GM12878 (cell line): ENCODE measurements around the gene TARBP1. TPM values are rescaled to one million over a fixed set of nuclear protein-coding genes. Genes with fewer than 3 reads are reported as not detected.

Source experiments
- BACH1 ChIP-seq: fragments of 450-650 bp; IDR thresholded peaks from 2 replicates; pipeline ENCODE4 v1.6.1; 2017; ENCODE audit warnings: mild to moderate bottlenecking, borderline replicate concordance
- CBX3 ChIP-seq: fragments of 200-600 bp; sonication (generic); IDR thresholded peaks from 2 replicates; pipeline ENCODE4 v1.6.1; 2016; ENCODE audit warnings: low read depth, borderline replicate concordance
- FOS ChIP-seq: IDR thresholded peaks from 3 replicates; pipeline ENCODE4 v1.6.1; 2011; ENCODE audit warnings: borderline replicate concordance; ENCODE audit not compliant: insufficient read length; ENCODE audit errors: extremely low read depth
- HDGF ChIP-seq: fragments of 450-650 bp; IDR thresholded peaks from 2 replicates; pipeline ENCODE4 v1.6.1; 2016; ENCODE audit warnings: antibody characterized with exemption
- IKZF2 ChIP-seq, 2 experiments: fragments of 450-650 bp; IDR thresholded peaks; 2 replicates each; pipeline ENCODE4 v1.6.1; 2017; ENCODE audit warnings: mild to moderate bottlenecking in 2 of 2, moderate library complexity in 2 of 2
- IRF4 ChIP-seq: IDR thresholded peaks from 2 replicates; pipeline ENCODE4 v1.6.1; 2011; ENCODE audit warnings: low read depth, low read length
- JUND ChIP-seq: IDR thresholded peaks from 2 replicates; pipeline ENCODE4 v1.6.1; 2012; ENCODE audit warnings: low read depth, mild to moderate bottlenecking, low read length, improper control_type of control experiment, moderate library complexity
- NFYB ChIP-seq: IDR thresholded peaks from 2 replicates; pipeline ENCODE4 v1.6.1; 2011; ENCODE audit warnings: low read depth, mild to moderate bottlenecking, low read length, improper control_type of control experiment, moderate library complexity; ENCODE audit not compliant: insufficient read depth
- RBBP5 ChIP-seq: fragments of 200-600 bp; sonication (generic); conservative IDR thresholded peaks from 2 replicates; pipeline ENCODE4 v1.6.1; 2016
- RCOR1 ChIP-seq: conservative IDR thresholded peaks from 2 replicates; pipeline ENCODE4 v1.6.1; 2012; ENCODE audit warnings: low read depth, low read length, improper control_type of control experiment
- RELA ChIP-seq: fragments of 450-650 bp; IDR thresholded peaks from 2 replicates; pipeline ENCODE4 v1.8.0; 2014; ENCODE audit warnings: borderline replicate concordance; ENCODE audit not compliant: partially characterized antibody
- SMAD1 ChIP-seq: fragments of 450-650 bp; IDR thresholded peaks from 2 replicates; pipeline ENCODE4 v1.6.1; 2018; ENCODE audit warnings: mild to moderate bottlenecking, low read depth; ENCODE audit not compliant: partially characterized antibody
- SP1 ChIP-seq: IDR thresholded peaks from one replicate; pipeline ENCODE4 v1.6.1; 2011; ENCODE audit warnings: low read depth, low read length
- SREBF1 ChIP-seq: IDR thresholded peaks from 2 replicates; pipeline ENCODE4 v1.6.1; 2012; ENCODE audit warnings: mild to moderate bottlenecking, low read length
- SUZ12 ChIP-seq: fragments of 200-600 bp; sonication (generic); IDR thresholded peaks from one replicate; pipeline ENCODE4 v1.6.1; 2018; ENCODE audit warnings: antibody characterized with exemption, mild to moderate bottlenecking; ENCODE audit not compliant: unreplicated experiment
- TBL1XR1 ChIP-seq: IDR thresholded peaks from 2 replicates; pipeline ENCODE4 v1.6.1; 2012; ENCODE audit warnings: low read depth, low read length, improper control_type of control experiment
- TCF12 ChIP-seq: IDR thresholded peaks from 2 replicates; pipeline ENCODE4 v1.6.1; 2011; ENCODE audit warnings: low read depth, mild to moderate bottlenecking, low read length
- TCF3 ChIP-seq: IDR thresholded peaks from 2 replicates; pipeline ENCODE4 v1.6.1; 2012; ENCODE audit warnings: low read depth, mild to moderate bottlenecking, low read length, borderline replicate concordance; ENCODE audit not compliant: insufficient read depth
- WRNIP1 ChIP-seq: IDR thresholded peaks from 2 replicates; pipeline ENCODE4 v1.6.1; 2011; ENCODE audit warnings: low read depth, low read length, improper control_type of control experiment, borderline replicate concordance
- YY1 ChIP-seq: IDR thresholded peaks from 2 replicates; pipeline ENCODE4 v1.6.1; 2011; ENCODE audit warnings: low read depth, mild to moderate bottlenecking, low read length
- ZNF217 ChIP-seq: fragments of 450-650 bp; IDR thresholded peaks from 2 replicates; pipeline ENCODE4 v1.6.1; 2017; ENCODE audit warnings: antibody characterized with exemption, mild to moderate bottlenecking
- ZSCAN29 ChIP-seq: fragments of 450-650 bp; IDR thresholded peaks from 2 replicates; pipeline ENCODE4 v1.6.1; 2017; ENCODE audit warnings: mild to moderate bottlenecking, moderate library complexity
- polyA plus RNA-seq, 11 experiments: library from polyadenylated mRNA; depleted of rRNA in 4 of 11; unstranded in 6 of 11; stranded (reverse) in 5 of 11; fragments of >200 nt; fragmentation: Nextera tagmentation in 4 of 11; fragmentation: Illumina TruSeq in 1 of 11; extraction: Ambion mirVana in 4 of 11; extraction: Trizol in 1 of 11; gene quantifications; 1 replicate in 1 of 11; 2 replicates in 10 of 11; pipeline versions ENCODE4 v1.2.1 to v1.2.3, GENCODE V29; 2011 to 2016; ENCODE audit warnings: inconsistent platforms in 2 of 11, missing spikeins in 2 of 11, low read depth in 1 of 11
- total RNA-seq, 4 experiments: library from RNA; depleted of rRNA in 3 of 4; stranded (reverse); fragments of >200 nt in 3 of 4; fragmentation: Illumina TruSeq in 1 of 4; extraction: Trizol in 1 of 4; gene quantifications; 2 replicates each; pipeline versions ENCODE4 v1.2.1 to v1.2.3, GENCODE V29; 2013 to 2021
- TF ChIP-seq, protein P1 (sequence below): IDR thresholded peaks from 2 replicates; pipeline ENCODE4 v1.6.1; 2011; ENCODE audit warnings: low read depth, low read length, improper control_type of control experiment, borderline replicate concordance
- TF ChIP-seq, protein P2 (sequence below): IDR thresholded peaks from 2 replicates; pipeline ENCODE4 v1.6.1; 2012; ENCODE audit warnings: low read depth, low read length, improper control_type of control experiment
- TF ChIP-seq, protein P3 (sequence below): IDR thresholded peaks from 2 replicates; pipeline ENCODE4 v1.6.1; 2011; ENCODE audit warnings: borderline replicate concordance, low read depth, mild to moderate bottlenecking, moderate library complexity, mixed read lengths, low read length; ENCODE audit not compliant: insufficient read depth; ENCODE audit errors: extremely low read length
- TF ChIP-seq, protein P4 (sequence below): fragments of 450-650 bp; IDR thresholded peaks from 2 replicates; pipeline ENCODE4 v1.6.1; 2017; ENCODE audit warnings: mild to moderate bottlenecking, low read depth, inconsistent platforms; ENCODE audit not compliant: poor library complexity, severe bottlenecking

Gene TARBP1
- total and polyA plus RNA-seq, 10 of the 15 experiments (the other 5 are each of a cell fraction or from before 2014, with no cell fraction given) = 10.8 to 94.4 (median 35.3) TPM

DNA sequence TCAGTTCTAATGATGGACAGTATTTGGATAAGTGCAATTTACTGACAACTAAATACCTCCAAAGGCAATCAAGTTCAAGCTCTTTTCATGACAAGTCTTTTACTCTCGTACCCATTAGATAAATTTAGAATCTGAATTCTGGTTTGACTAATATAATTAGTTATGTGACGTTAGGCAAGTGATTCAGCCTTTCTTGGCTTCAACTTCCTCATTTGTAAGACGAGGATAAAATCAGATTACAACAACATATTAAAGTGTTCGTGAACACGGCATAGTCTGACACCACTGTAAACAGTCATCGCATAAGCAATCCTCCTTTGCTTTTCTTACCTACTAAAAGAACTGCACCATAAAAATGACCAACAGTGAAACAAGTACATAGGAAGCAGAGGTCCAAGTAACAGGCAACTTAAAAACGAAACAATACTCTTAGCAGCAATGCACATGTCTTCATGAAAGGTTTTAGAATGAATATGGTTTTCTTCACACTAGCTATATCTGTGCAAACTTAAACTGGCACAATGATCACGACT is 80.1 kb downstream of the TARBP1 start (continued):
- TF ChIP-seq ZNF217 (0 out of 2 replicates have a peak, but pooled peaks have one; percentile 47), ZSCAN29 (no peak), SP1 (no peak), SMAD1 (no peak), WRNIP1 (no peak), RBBP5 (no peak), CBX3 (no peak), JUND (0 out of 2 replicates have a peak, but pooled peaks have one; percentile 59), TCF3 (no peak), TBL1XR1 (no peak; the same call in 1 of the 2 replicates), IRF4 (no peak; the same call in 1 of the 2 replicates), IKZF2 (IDR thresholded peaks at IDR 0.05) (peak; percentile 16 to 21; a peak in 1 of 4 replicates), SUZ12 (no peak), SREBF1 (no peak), RCOR1 (no peak), FOS (no peak), TCF12 (no peak), BACH1 (0 out of 2 replicates have a peak, but pooled peaks have one; percentile 35), NFYB (no peak), YY1 (no peak), HDGF (no peak), RELA (no peak)
- TF ChIP-seq, protein P1, sequence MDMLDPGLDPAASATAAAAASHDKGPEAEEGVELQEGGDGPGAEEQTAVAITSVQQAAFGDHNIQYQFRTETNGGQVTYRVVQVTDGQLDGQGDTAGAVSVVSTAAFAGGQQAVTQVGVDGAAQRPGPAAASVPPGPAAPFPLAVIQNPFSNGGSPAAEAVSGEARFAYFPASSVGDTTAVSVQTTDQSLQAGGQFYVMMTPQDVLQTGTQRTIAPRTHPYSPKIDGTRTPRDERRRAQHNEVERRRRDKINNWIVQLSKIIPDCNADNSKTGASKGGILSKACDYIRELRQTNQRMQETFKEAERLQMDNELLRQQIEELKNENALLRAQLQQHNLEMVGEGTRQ = no peak
- TF ChIP-seq, protein P2, sequence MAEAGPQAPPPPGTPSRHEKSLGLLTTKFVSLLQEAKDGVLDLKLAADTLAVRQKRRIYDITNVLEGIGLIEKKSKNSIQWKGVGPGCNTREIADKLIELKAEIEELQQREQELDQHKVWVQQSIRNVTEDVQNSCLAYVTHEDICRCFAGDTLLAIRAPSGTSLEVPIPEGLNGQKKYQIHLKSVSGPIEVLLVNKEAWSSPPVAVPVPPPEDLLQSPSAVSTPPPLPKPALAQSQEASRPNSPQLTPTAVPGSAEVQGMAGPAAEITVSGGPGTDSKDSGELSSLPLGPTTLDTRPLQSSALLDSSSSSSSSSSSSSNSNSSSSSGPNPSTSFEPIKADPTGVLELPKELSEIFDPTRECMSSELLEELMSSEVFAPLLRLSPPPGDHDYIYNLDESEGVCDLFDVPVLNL = no peak
- TF ChIP-seq, protein P3, sequence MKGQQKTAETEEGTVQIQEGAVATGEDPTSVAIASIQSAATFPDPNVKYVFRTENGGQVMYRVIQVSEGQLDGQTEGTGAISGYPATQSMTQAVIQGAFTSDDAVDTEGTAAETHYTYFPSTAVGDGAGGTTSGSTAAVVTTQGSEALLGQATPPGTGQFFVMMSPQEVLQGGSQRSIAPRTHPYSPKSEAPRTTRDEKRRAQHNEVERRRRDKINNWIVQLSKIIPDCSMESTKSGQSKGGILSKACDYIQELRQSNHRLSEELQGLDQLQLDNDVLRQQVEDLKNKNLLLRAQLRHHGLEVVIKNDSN = no peak
- TF ChIP-seq, protein P4, sequence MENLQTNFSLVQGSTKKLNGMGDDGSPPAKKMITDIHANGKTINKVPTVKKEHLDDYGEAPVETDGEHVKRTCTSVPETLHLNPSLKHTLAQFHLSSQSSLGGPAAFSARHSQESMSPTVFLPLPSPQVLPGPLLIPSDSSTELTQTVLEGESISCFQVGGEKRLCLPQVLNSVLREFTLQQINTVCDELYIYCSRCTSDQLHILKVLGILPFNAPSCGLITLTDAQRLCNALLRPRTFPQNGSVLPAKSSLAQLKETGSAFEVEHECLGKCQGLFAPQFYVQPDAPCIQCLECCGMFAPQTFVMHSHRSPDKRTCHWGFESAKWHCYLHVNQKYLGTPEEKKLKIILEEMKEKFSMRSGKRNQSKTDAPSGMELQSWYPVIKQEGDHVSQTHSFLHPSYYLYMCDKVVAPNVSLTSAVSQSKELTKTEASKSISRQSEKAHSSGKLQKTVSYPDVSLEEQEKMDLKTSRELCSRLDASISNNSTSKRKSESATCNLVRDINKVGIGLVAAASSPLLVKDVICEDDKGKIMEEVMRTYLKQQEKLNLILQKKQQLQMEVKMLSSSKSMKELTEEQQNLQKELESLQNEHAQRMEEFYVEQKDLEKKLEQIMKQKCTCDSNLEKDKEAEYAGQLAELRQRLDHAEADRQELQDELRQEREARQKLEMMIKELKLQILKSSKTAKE = no peak
